SK-N-SH (cell line): Measurements from ENCODE around the gene DSP. TPM values are rescaled to one million over a fixed set of nuclear protein-coding genes. Genes with fewer than 3 reads are reported as not detected.

Source experiments
- CTCF ChIA-PET: fragments of 300-600, 350-600 bp; formaldehyde crosslinking; extraction: SDS; loops from one replicate; lab custom pipeline; 2021; lab: Yijun Ruan, JAX
- POLR2A ChIA-PET: fragments of 350-600 bp; sonication (Branson Sonifier 250); formaldehyde crosslinking; extraction: SDS; loops from one replicate; lab custom pipeline; 2020; ENCODE audit warnings: antibody characterized with exemption, inconsistent platforms; lab: Yijun Ruan, JAX
- DNase-seq: peaks from one replicate; pipeline ENCODE4 v3.0.0; 2012
- H2AFZ ChIP-seq: fragments of 200-600 bp; sonication (generic); 2 replicates; pipeline ENCODE4 v1.8.1; 2016; ENCODE audit warnings: antibody characterized with exemption, mild to moderate bottlenecking, low read depth
- H3F3A ChIP-seq: fragments of 200-600 bp; sonication (generic); replicated peaks from 2 replicates; pipeline ENCODE3; 2016; ENCODE audit warnings: antibody characterized with exemption, mild to moderate bottlenecking; ENCODE audit not compliant: insufficient read depth
- H3K27ac ChIP-seq, 2 experiments: fragments of 200-500 bp in 1 of 2; fragments of 200-600 bp in 1 of 2; sonication (Bioruptor generic) in 1 of 2; sonication (generic), shearing (Covaris generic) in 1 of 2; 2 replicates each; pipeline versions ENCODE4 v1.5.1 to v1.6.1; 2014 to 2016; ENCODE audit warnings: low read depth in 2 of 2, inconsistent platforms in 1 of 2, low read length in 1 of 2, mild to moderate bottlenecking in 1 of 2, mixed read lengths in 1 of 2
- H3K27me3 ChIP-seq: fragments of 200-600 bp; sonication (generic), shearing (Covaris generic); 2 replicates; pipeline ENCODE4 v1.6.1; 2016; ENCODE audit warnings: mixed run types; ENCODE audit not compliant: insufficient read depth
- H3K36me3 ChIP-seq, 2 experiments: fragments of 200-500 bp in 1 of 2; fragments of 200-600 bp in 1 of 2; sonication (Bioruptor generic) in 1 of 2; sonication (generic) in 1 of 2; replicated peaks in 1 of 2; 2 replicates each; pipeline versions ENCODE3 to v1.5.1; 2014 to 2016; ENCODE audit warnings: low read length in 1 of 2, mild to moderate bottlenecking in 1 of 2; ENCODE audit not compliant: insufficient read depth in 2 of 2, control insufficient read depth in 1 of 2
- H3K4me1 ChIP-seq, 2 experiments: fragments of 200-500 bp in 1 of 2; fragments of 200-600 bp in 1 of 2; sonication (Bioruptor generic) in 1 of 2; sonication (generic), shearing (Covaris generic) in 1 of 2; 2 replicates each; pipeline versions ENCODE4 v1.5.1 to v1.6.1; 2014 to 2016; ENCODE audit warnings: low read depth in 1 of 2, low read length in 1 of 2, mixed run types in 1 of 2; ENCODE audit not compliant: insufficient read depth in 2 of 2, control insufficient read depth in 1 of 2
- H3K4me2 ChIP-seq: fragments of 200-600 bp; sonication (generic), shearing (Covaris generic); 2 replicates; pipeline ENCODE4 v1.6.1; 2017; ENCODE audit warnings: mixed run types
- H3K4me3 ChIP-seq, 2 experiments: fragments of 200-500 bp in 1 of 2; fragments of 200-600 bp in 1 of 2; sonication (Bioruptor generic) in 1 of 2; sonication (generic), shearing (Covaris generic) in 1 of 2; 2 replicates each; pipeline versions ENCODE4 v1.5.1 to v1.8.1; 2014 to 2016; ENCODE audit warnings: low read depth in 2 of 2, inconsistent platforms in 1 of 2, low read length in 1 of 2, mild to moderate bottlenecking in 1 of 2, mixed read lengths in 1 of 2, moderate library complexity in 1 of 2
- H3K79me2 ChIP-seq: fragments of 200-600 bp; sonication (generic); 2 replicates; pipeline ENCODE4 v1.8.1; 2017; ENCODE audit warnings: mild to moderate bottlenecking; ENCODE audit not compliant: insufficient read depth
- H3K9ac ChIP-seq: fragments of 200-600 bp; sonication (generic); 2 replicates; pipeline ENCODE4 v1.6.1; 2017; ENCODE audit warnings: mixed run types
- H3K9me2 ChIP-seq: fragments of 200-600 bp; sonication (generic); 2 replicates; pipeline ENCODE4 v1.6.1; 2017; ENCODE audit warnings: mixed run types
- H3K9me3 ChIP-seq: fragments of 200-600 bp; sonication (generic); 2 replicates; pipeline ENCODE4 v1.6.1; 2017; ENCODE audit warnings: mixed run types, mild to moderate bottlenecking, moderate library complexity
- H4K20me1 ChIP-seq: fragments of 200-600 bp; sonication (generic); 2 replicates; pipeline ENCODE4 v1.6.1; 2017; ENCODE audit warnings: mild to moderate bottlenecking, mixed run types; ENCODE audit not compliant: insufficient read depth
- CHD2 ChIP-seq: fragments of 150-350 bp; IDR thresholded peaks from 2 replicates; pipeline ENCODE4 v1.6.1; 2018; ENCODE audit warnings: low read length; ENCODE audit not compliant: partially characterized antibody
- ELF1 ChIP-seq: IDR thresholded peaks from 2 replicates; pipeline ENCODE4 v1.4.0; 2012
- EZH2phosphoT487 ChIP-seq: fragments of 200-600 bp; sonication (generic); IDR thresholded peaks from 2 replicates; pipeline ENCODE4 v1.6.1; 2017; ENCODE audit warnings: low read depth, mixed run types, mild to moderate bottlenecking, antibody characterized with exemption, moderate library complexity, borderline replicate concordance
- IRF3 ChIP-seq: fragments of 150-350 bp; IDR thresholded peaks from 2 replicates; pipeline ENCODE4 v1.6.1; 2016; ENCODE audit warnings: mild to moderate bottlenecking, low read depth, low read length
- JUND ChIP-seq: IDR thresholded peaks from 2 replicates; pipeline ENCODE4 v1.4.0; 2012
- MEF2A ChIP-seq: IDR thresholded peaks from 2 replicates; pipeline ENCODE4 v1.4.0; 2012; ENCODE audit warnings: low read depth, borderline replicate concordance
- NRF1 ChIP-seq: IDR thresholded peaks from 2 replicates; pipeline ENCODE4 v1.6.1; 2012; ENCODE audit warnings: low read depth, mild to moderate bottlenecking, low read length
- PBX3 ChIP-seq: IDR thresholded peaks from 2 replicates; pipeline ENCODE4; 2012
- TAF1 ChIP-seq: IDR thresholded peaks from 2 replicates; pipeline ENCODE4 v1.6.1; 2012; ENCODE audit warnings: low read depth, mild to moderate bottlenecking, low read length, moderate library complexity, borderline replicate concordance
- TCF12 ChIP-seq: IDR thresholded peaks from 2 replicates; pipeline ENCODE4 v1.4.0; 2012
- USF1 ChIP-seq: IDR thresholded peaks from 2 replicates; pipeline ENCODE4 v1.4.0; 2012; ENCODE audit warnings: low read depth, borderline replicate concordance
- USF2 ChIP-seq: fragments of 150-350 bp; IDR thresholded peaks from 2 replicates; pipeline ENCODE4 v1.6.1; 2017; ENCODE audit warnings: antibody characterized with exemption, low read length, low read depth, borderline replicate concordance
- YY1 ChIP-seq: IDR thresholded peaks from 2 replicates; pipeline ENCODE4 v1.4.0; 2012; ENCODE audit warnings: low read depth, mild to moderate bottlenecking
- WGBS: methylation state at CpG from one replicate; pipeline ENCODE4 v1.1.6; 2017; ENCODE audit warnings: low lambda C conversion rate; 5-methylcytosine and 5-hydroxymethylcytosine counted together
- polyA plus RNA-seq, 3 experiments: library from polyadenylated mRNA; depleted of rRNA; stranded (reverse); fragments of >200 nt; gene quantifications; 2 replicates each; pipeline ENCODE4 v1.2.3, GENCODE V29; 2012

The DSP gene
- polyA plus RNA-seq, 1 of the 3 experiments (the other 2 are of a cell fraction), result 0.02 TPM

GRCh38 chr6:7535498-7535897 lies 6.0 kb upstream of the DSP start:
- no peak overlapping the region for H3K4me3 ChIP-seq
- H4K20me1 ChIP-seq, result no peaks in the 10 kb centered on the region
- POLR2A ChIA-PET, result no interaction called here

More at GRCh38 chr6:7535498-7535897, 6.0 kb upstream of the DSP start:
- TF ChIP-seq MEF2A, result no peak
- no peak for TF ChIP-seq IRF3
- no peak for TF ChIP-seq NRF1
- no peak for TF ChIP-seq TCF12
- TF ChIP-seq TAF1, result no peak
- no peak for TF ChIP-seq USF2
- no peak for TF ChIP-seq EZH2phosphoT487
- TF ChIP-seq CHD2, result no peak
- TF ChIP-seq ELF1, result no peak
- TF ChIP-seq YY1, result no peak
- TF ChIP-seq JUND, result no peak
- TF ChIP-seq USF1, result no peak
- no peak for TF ChIP-seq PBX3
- Histone ChIP-seq H3K36me3 (no peaks in the 10 kb centered on the region), H2AFZ (no peak overlapping the region), H3K9me2 (no peaks in the 10 kb centered on the region), H3K27me3 (peaks cover 32% of the 10 kb centered on the region; the same call in 1 of the 2 replicates), H3F3A (no peaks in the 10 kb centered on the region), H3K4me2 (no peak overlapping the region), H3K79me2 (no peaks in the 10 kb centered on the region), H3K27ac (no peak overlapping the region), H3K9ac (no peak overlapping the region), H3K4me1 (no peaks in the 10 kb centered on the region), H3K9me3 (no peaks in the 10 kb centered on the region)
- no peak for DNase-seq
- CTCF ChIA-PET, result interaction anchor here (1.0 kb wide), 1 partner anchor 18 kb away, joined by 3 read pairs; no protein-coding TSS in a partner anchor
- 31% methylated on average over 5 of the region's 5 CpGs for WGBS
